ENCODE data around the gene IGF2R.

GRCh38 chr6:159961528-159961927 lies 7.4 kb upstream of the IGF2R start:
- no peak for TF ChIP-seq CTCF (IDR thresholded peaks at IDR 0.05)
- no peak for TF ChIP-seq POLR2A (IDR thresholded peaks at IDR 0.05)
- no peak for TF ChIP-seq POLR2AphosphoS5 (IDR thresholded peaks at IDR 0.05)

Measured in breast epithelium (tissue), 3 donors.